Endothelial cell of umbilical vein (primary cell): ENCODE measurements around the gene ANKRD13D. TPM values are rescaled to one million over a fixed set of nuclear protein-coding genes. Genes with fewer than 3 reads are reported as not detected.

Experiments used
- BruUV-seq: library from RNA; stranded (reverse); fragments of 400-500 nt; replicated peaks from 2 replicates; lab custom pipeline; 2021; lab: Mats Ljungman, UMichigan
- CTCF ChIA-PET: fragments of 300-600, 350-600 bp; sonication (Branson Sonifier 250); formaldehyde crosslinking; loops from one replicate; lab custom pipeline; 2021; ENCODE audit warnings: antibody characterized with exemption, inconsistent platforms; lab: Charles Lee
- POLR2A ChIA-PET: fragments of 300-600, 350-600 bp; sonication (Branson Sonifier 250); formaldehyde crosslinking; loops from one replicate; lab custom pipeline; 2021; ENCODE audit warnings: antibody characterized with exemption, inconsistent platforms; lab: Charles Lee
- DNase-seq: peaks from one replicate; pipeline ENCODE4 v3.0.0-alpha.2; 2011; ENCODE audit warnings: low read depth, low spot score
- FAIRE-seq: peaks from 2 replicates; lab custom pipeline; 2011; peaks lifted over from hg19 to GRCh38; lab: Jason Lieb, UNC
- H2AFZ ChIP-seq: 2 replicates; pipeline ENCODE4 v1.6.0; 2012; ENCODE audit warnings: low read depth, low read length, control low read depth, inconsistent platforms
- H3K27ac ChIP-seq: 2 replicates; pipeline ENCODE4 v1.5.1; 2011; ENCODE audit warnings: low read depth, mild to moderate bottlenecking, control low read depth, low read length, moderate library complexity; ENCODE audit not compliant: insufficient read depth
- H3K27me3 ChIP-seq, 2 experiments: 2 replicates each; pipeline versions ENCODE4 v1.6.0 to v1.6.1; 2011; ENCODE audit warnings: low read length in 2 of 2, mixed read lengths in 1 of 2; ENCODE audit not compliant: control insufficient read depth in 2 of 2, insufficient read depth in 2 of 2
- H3K36me3 ChIP-seq, 2 experiments: 2 replicates in 1 of 2; 3 replicates in 1 of 2; pipeline ENCODE4 v1.5.1; 2011; ENCODE audit warnings: low read length in 2 of 2, mild to moderate bottlenecking in 1 of 2, moderate library complexity in 1 of 2; ENCODE audit not compliant: control insufficient read depth in 2 of 2, insufficient read depth in 2 of 2; ENCODE audit errors: extremely low read depth in 1 of 2
- H3K4me1 ChIP-seq: 3 replicates; pipeline ENCODE4 v1.5.1; 2011; ENCODE audit warnings: mild to moderate bottlenecking, low read length; ENCODE audit not compliant: control insufficient read depth, insufficient read depth; ENCODE audit errors: extremely low read depth
- H3K4me2 ChIP-seq: 2 replicates; pipeline ENCODE4 v1.6.1; 2011; ENCODE audit warnings: low read length, control low read depth, mixed read lengths; ENCODE audit not compliant: insufficient read depth
- H3K4me3 ChIP-seq, 3 experiments: fragments of 200-600 bp in 1 of 3; sonication (generic), shearing (Covaris generic) in 1 of 3; replicated peaks in 1 of 3; 2 replicates each; pipeline ENCODE4 v1.5.1; 2011 to 2016; ENCODE audit warnings: control low read depth in 3 of 3, low read length in 3 of 3, mild to moderate bottlenecking in 2 of 3, inconsistent platforms in 1 of 3, low read depth in 1 of 3, moderate library complexity in 1 of 3; ENCODE audit not compliant: insufficient read depth in 1 of 3
- H3K79me2 ChIP-seq: 2 replicates; pipeline ENCODE4 v1.6.0; 2012; ENCODE audit warnings: low read length, inconsistent platforms; ENCODE audit not compliant: control insufficient read depth, insufficient read depth
- H3K9ac ChIP-seq: replicated peaks from 2 replicates; pipeline ENCODE3; 2011; ENCODE audit warnings: low read length, control low read depth; ENCODE audit not compliant: insufficient read depth; ENCODE audit errors: extremely low read depth
- H3K9me1 ChIP-seq: replicated peaks from 3 replicates; pipeline ENCODE4 v1.6.0; 2011; ENCODE audit warnings: mild to moderate bottlenecking, low read length; ENCODE audit not compliant: control insufficient read depth, insufficient read depth; ENCODE audit errors: extremely low read depth
- H3K9me3 ChIP-seq: replicated peaks from 2 replicates; pipeline ENCODE4 v1.5.1; 2012; ENCODE audit warnings: low read length, inconsistent platforms; ENCODE audit not compliant: control insufficient read depth, insufficient read depth
- H4K20me1 ChIP-seq: replicated peaks from 2 replicates; pipeline ENCODE3; 2011; ENCODE audit warnings: mild to moderate bottlenecking, low read length; ENCODE audit not compliant: control insufficient read depth, insufficient read depth; ENCODE audit errors: extremely low read depth
- EZH2 ChIP-seq: IDR thresholded peaks from 2 replicates; pipeline ENCODE4 v1.6.1; 2012; ENCODE audit warnings: borderline replicate concordance, low read depth, mild to moderate bottlenecking, moderate library complexity, low read length, inconsistent platforms; ENCODE audit not compliant: severe bottlenecking
- FOS ChIP-seq: IDR thresholded peaks from 2 replicates; pipeline ENCODE4 v1.6.1; 2011; ENCODE audit warnings: mild to moderate bottlenecking, low read length, moderate library complexity, borderline replicate concordance; ENCODE audit not compliant: insufficient read depth
- GATA2 ChIP-seq: IDR thresholded peaks from 2 replicates; pipeline ENCODE4 v1.7.0; 2011; ENCODE audit warnings: low read depth, mild to moderate bottlenecking, moderate library complexity, mixed read lengths, low read length; ENCODE audit not compliant: insufficient read length, insufficient read depth
- JUN ChIP-seq: IDR thresholded peaks from 2 replicates; pipeline ENCODE4 v1.6.1; 2011; ENCODE audit warnings: borderline replicate concordance, low read depth; ENCODE audit not compliant: insufficient read length, insufficient read depth
- MYC ChIP-seq: IDR thresholded peaks from one replicate; pipeline ENCODE4 v1.6.1; 2011; ENCODE audit warnings: mild to moderate bottlenecking, low read depth, low read length
- POLR2A ChIP-seq: IDR thresholded peaks from 2 replicates; pipeline ENCODE4 v1.6.1; 2012; ENCODE audit warnings: low read depth, mild to moderate bottlenecking, control low read depth, low read length
- POLR2AphosphoS5 ChIP-seq: IDR thresholded peaks from 2 replicates; pipeline ENCODE4 v1.6.1; 2012; ENCODE audit warnings: low read depth, mild to moderate bottlenecking, control low read depth, low read length, moderate library complexity; ENCODE audit not compliant: insufficient read depth
- dilution Hi-C: fragments of 300-500 bp; cut with MboI; formaldehyde crosslinking; loops from one replicate; pipeline ENCODE4 v1.15.0; 2019; ENCODE audit warnings: low sequenced_read_pairs; ENCODE audit not compliant: extremely low pct_ligation_motif_present
- intact Hi-C: fragments of 100-400 bp; cut with micrococcal nuclease; formaldehyde crosslinking; loops from one replicate; pipeline ENCODE4 v1.10.0; 2022
- polyA plus RNA-seq, 4 experiments: library from polyadenylated mRNA; depleted of rRNA in 3 of 4; stranded (reverse) in 3 of 4; unstranded in 1 of 4; fragments of >200 nt; gene quantifications; 2 replicates each; pipeline versions ENCODE4 v1.2.1 to v1.2.3, GENCODE V29; 2011 to 2012; ENCODE audit warnings: missing spikeins in 1 of 4
- total RNA-seq: library from RNA; stranded (reverse); gene quantifications from 2 replicates; pipeline ENCODE4 v1.2.3, GENCODE V29; 2021
- TF ChIP-seq, protein P1 (sequence below), 2 donors: IDR thresholded peaks; 1 replicate in 1 of 2; 2 replicates in 1 of 2; pipeline ENCODE4 v1.5.1; 2011; ENCODE audit warnings: low read length in 2 of 2, mild to moderate bottlenecking in 2 of 2, moderate library complexity in 2 of 2, control low read depth in 1 of 2, inconsistent platforms in 1 of 2, low read depth in 1 of 2; ENCODE audit not compliant: insufficient read depth in 1 of 2; ENCODE audit errors: extremely low read depth in 1 of 2
- TF ChIP-seq, protein P2 (sequence below): IDR thresholded peaks from 2 replicates; pipeline ENCODE4 v1.6.1; 2011; ENCODE audit not compliant: insufficient read depth, insufficient read length

The ANKRD13D gene
- total and polyA plus RNA-seq, 2 donors (not counting 3 experiments of a cell fraction or from before 2014, with no cell fraction given), result 43.5 to 57.5 TPM

DNA sequence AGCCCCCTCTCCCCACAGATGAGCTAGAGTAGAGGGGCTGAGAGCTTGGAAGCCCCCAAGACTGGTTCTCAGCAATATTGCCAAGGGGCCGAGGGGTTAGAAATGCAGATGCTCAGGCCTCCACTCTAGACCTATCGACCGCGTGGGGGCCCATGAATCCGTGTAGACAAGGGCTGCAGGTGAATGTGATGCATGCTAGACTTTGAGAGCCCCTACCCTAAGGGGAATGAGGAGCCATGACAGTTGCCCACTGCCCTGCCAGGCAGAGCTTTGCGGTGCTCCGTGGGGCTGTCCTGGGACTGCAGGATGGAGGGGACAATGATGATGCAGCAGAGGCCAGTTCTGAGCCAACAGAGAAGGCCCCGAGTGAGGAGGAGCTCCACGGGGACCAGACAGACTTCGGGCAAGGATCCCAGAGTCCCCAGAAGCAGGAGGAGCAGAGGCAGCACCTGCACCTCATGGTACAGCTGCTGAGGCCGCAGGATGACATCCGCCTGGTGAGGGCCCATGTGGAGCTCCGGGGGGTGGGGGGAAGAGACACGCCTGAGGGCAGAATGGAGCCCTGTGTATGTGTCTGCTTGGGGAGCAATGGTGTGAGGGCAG, 15.5 kb downstream of the ANKRD13D start:
- FAIRE-seq, result no peak
- ChIA-PET POLR2A (no interaction called here), CTCF (interaction anchor here (1.3 kb wide), 1 partner anchor 78 kb away, joined by 4 read pairs; no protein-coding TSS in a partner anchor)
- intact Hi-C loops (no loop called here), dilution Hi-C loops (no loop called here)
- Histone ChIP-seq H3K9me1 (no peaks in the 10 kb centered on the region), H3K9me3 (no peaks in the 10 kb centered on the region), H3K4me1 (peaks cover 3% of the 10 kb centered on the region), H3K36me3 (peaks cover 0 to 19% of the 10 kb centered on the region in 2 experiments), H3K27me3 (no peaks in the 10 kb centered on the region), H2AFZ (no peak overlapping the region), H3K4me2 (peak overlapping the region; percentile 58), H4K20me1 (no peaks in the 10 kb centered on the region), H3K79me2 (no peaks in the 10 kb centered on the region), H3K27ac (no peak overlapping the region), H3K9ac (no peak overlapping the region), H3K4me3 (peak overlapping the region in 1 of 3 experiments; percentile 89)
- DNase-seq, result no peak
- TF ChIP-seq FOS, result no peak
- no peak for TF ChIP-seq GATA2
- TF ChIP-seq, protein P1, sequence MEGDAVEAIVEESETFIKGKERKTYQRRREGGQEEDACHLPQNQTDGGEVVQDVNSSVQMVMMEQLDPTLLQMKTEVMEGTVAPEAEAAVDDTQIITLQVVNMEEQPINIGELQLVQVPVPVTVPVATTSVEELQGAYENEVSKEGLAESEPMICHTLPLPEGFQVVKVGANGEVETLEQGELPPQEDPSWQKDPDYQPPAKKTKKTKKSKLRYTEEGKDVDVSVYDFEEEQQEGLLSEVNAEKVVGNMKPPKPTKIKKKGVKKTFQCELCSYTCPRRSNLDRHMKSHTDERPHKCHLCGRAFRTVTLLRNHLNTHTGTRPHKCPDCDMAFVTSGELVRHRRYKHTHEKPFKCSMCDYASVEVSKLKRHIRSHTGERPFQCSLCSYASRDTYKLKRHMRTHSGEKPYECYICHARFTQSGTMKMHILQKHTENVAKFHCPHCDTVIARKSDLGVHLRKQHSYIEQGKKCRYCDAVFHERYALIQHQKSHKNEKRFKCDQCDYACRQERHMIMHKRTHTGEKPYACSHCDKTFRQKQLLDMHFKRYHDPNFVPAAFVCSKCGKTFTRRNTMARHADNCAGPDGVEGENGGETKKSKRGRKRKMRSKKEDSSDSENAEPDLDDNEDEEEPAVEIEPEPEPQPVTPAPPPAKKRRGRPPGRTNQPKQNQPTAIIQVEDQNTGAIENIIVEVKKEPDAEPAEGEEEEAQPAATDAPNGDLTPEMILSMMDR (IDR thresholded peaks at IDR 0.05; ENCODE audit: extremely low read depth in 1 of 2, insufficient read depth in 1 of 2, low read depth in 1 of 2, low read length in 2 of 2), result no peak
- TF ChIP-seq, protein P2, sequence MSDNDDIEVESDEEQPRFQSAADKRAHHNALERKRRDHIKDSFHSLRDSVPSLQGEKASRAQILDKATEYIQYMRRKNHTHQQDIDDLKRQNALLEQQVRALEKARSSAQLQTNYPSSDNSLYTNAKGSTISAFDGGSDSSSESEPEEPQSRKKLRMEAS, result no peak
- no peak for TF ChIP-seq POLR2A
- no peak for TF ChIP-seq MYC
- TF ChIP-seq JUN, result no peak
- TF ChIP-seq EZH2, result no peak
- no peak for TF ChIP-seq POLR2AphosphoS5
- BruUV-seq, result no TSS peak
